ENCODE results near the gene TXNRD2.

TXNRD2 gene

DNA sequence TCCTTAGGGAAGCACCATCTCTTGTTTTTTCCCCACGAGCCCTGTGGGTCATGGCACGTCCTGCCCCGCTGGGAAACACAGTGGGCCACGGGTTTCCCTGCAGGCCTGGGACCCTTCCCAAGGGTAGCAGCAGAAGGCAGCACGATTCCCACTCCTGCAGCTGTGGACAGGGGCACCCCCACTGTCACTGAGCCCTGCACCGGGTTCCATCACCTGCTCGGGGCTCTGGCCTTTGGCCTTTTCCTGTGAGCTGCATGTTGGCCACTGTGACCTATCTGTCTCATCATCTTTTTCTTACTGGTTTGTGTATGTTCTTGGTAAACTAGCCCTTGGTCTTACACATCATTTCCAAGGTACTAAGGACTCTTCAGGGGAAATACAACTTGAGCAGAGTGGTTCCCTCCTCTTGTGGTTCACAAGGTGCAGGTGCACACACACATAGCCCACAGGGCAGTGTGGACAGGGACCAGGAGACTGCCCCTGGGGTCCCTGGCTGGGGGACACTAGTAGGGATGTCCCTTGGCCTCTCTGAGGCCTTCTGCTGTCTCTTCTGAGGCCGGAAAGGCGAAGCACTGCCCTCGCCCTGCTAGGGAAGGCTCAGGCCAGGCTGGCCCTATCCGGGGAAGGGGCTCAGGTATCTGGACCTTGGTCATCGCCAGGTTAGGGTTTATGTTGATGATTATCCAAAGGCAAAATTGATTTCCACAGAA, 19.0 kb upstream of the TXNRD2 start:
- Histone ChIP-seq H3K27me3 (ENCODE audit: control insufficient read depth in 5 of 5, insufficient read depth in 4 of 5, low read length in 5 of 5) (no peaks in the 10 kb centered on the region), H3K27ac (ENCODE audit: low read depth, low read length) (no peak overlapping the region), H3K9me3 (ENCODE audit: control insufficient read depth in 5 of 5, low read length in 5 of 5) (no peaks in the 10 kb centered on the region), H3K4me3 (ENCODE audit: low read depth in 1 of 5, low read length in 5 of 5) (no peak overlapping the region), H3K4me1 (ENCODE audit: control insufficient read depth in 5 of 5, insufficient read depth in 5 of 5, low read length in 5 of 5) (peaks cover 2 to 38% (median 20%) of the 10 kb centered on the region in 5 donors), H3K36me3 (ENCODE audit: control insufficient read depth in 5 of 5, insufficient read depth in 5 of 5, low read length in 5 of 5) (peaks cover 0 to 36% (median 17%) of the 10 kb centered on the region in 5 donors), H3K9ac (ENCODE audit: low read length in 5 of 5) (no peak overlapping the region)

DNA sequence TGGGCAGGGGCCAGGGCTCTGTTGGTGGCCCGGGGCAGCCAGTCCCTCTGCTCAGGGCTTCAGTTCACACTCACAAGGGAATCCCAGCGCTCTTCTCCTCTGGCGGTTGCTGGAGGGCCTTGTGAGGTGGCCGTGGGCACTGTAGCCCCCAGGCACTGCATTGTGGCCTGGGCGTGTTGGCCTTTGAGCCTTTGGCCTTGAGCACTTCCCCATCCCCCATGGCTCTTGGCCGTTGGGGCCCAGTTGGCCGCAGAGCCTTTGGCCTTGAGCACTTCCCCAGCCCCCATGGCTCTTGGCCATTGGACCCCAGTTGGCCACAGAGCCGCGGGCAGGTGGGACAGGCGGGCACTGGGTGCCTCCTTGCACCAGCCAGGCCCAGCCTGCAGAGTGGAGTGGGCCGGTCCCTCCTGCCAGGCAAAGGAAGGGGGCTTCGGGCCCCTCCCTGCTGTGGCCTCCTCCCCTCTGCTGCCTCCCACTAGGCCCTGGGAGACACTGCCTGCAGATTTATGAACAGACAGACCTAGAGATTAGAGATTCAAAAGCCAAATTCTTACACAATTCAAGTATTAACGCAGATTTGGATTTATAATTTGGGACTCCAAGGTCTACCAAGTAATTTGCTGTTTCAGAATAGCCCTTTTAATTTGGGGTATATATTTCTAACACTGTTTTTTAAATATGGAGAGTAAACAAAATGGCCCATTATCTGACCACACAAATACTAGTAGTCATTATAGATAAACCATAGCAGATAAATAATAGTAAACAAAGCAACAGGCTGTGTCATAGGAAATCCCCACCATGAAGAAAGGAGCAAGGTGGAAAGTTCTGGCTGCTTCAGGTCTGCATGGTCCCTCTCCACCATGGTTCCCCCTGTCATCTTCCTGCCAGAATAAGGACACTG, 18.2 kb upstream of the TXNRD2 start:
- Histone ChIP-seq H3K4me1 (ENCODE audit: control insufficient read depth in 5 of 5, insufficient read depth in 5 of 5, low read length in 5 of 5) (peaks cover 2 to 38% (median 20%) of the 10 kb centered on the region in 5 donors), H3K9ac (ENCODE audit: low read length in 5 of 5) (peak overlapping the region in 1 of 5 donors; percentile 31), H3K27ac (ENCODE audit: low read depth, low read length) (no peak overlapping the region), H3K9me3 (ENCODE audit: control insufficient read depth in 5 of 5, low read length in 5 of 5) (no peaks in the 10 kb centered on the region), H3K27me3 (ENCODE audit: control insufficient read depth in 5 of 5, insufficient read depth in 4 of 5, low read length in 5 of 5) (no peaks in the 10 kb centered on the region), H3K36me3 (ENCODE audit: control insufficient read depth in 5 of 5, insufficient read depth in 5 of 5, low read length in 5 of 5) (peaks cover 0 to 29% (median 14%) of the 10 kb centered on the region in 5 donors), H3K4me3 (ENCODE audit: low read depth in 1 of 5, low read length in 5 of 5) (peak overlapping the region in 1 of 5 donors; percentile 7)

GRCh38 chr22:19959043-19959586, 17.5 kb upstream of the TXNRD2 start:
- H3K36me3 ChIP-seq (ENCODE audit: control insufficient read depth in 5 of 5, insufficient read depth in 5 of 5, low read length in 5 of 5): peaks cover 0 to 22% (median 7%) of the 10 kb centered on the region in 5 donors
- peaks cover 2 to 38% (median 20%) of the 10 kb centered on the region in 5 donors for H3K4me1 ChIP-seq (ENCODE audit: control insufficient read depth in 5 of 5, insufficient read depth in 5 of 5, low read length in 5 of 5)
- no peaks in the 10 kb centered on the region for H3K9me3 ChIP-seq (ENCODE audit: control insufficient read depth in 5 of 5, low read length in 5 of 5)
- no peak overlapping the region for H3K27ac ChIP-seq (ENCODE audit: low read depth, low read length)
- no peaks in the 10 kb centered on the region for H3K27me3 ChIP-seq (ENCODE audit: control insufficient read depth in 5 of 5, insufficient read depth in 4 of 5, low read length in 5 of 5)
- H3K9ac ChIP-seq (ENCODE audit: low read length in 5 of 5): peak overlapping the region in 1 of 5 donors; percentile 31
- H3K4me3 ChIP-seq (ENCODE audit: low read depth in 1 of 5, low read length in 5 of 5): peak overlapping the region in 3 of 5 donors; percentile 8 to 43 (median 36)

GRCh38 chr22:19958083-19959042, 16.7 kb upstream of the TXNRD2 start:
- Histone ChIP-seq H3K36me3 (ENCODE audit: control insufficient read depth in 5 of 5, insufficient read depth in 5 of 5, low read length in 5 of 5) (peaks cover 0 to 15% (median under 1%) of the 10 kb centered on the region in 5 donors), H3K9ac (ENCODE audit: low read length in 5 of 5) (peak overlapping the region in 1 of 5 donors; percentile 31), H3K4me1 (ENCODE audit: control insufficient read depth in 5 of 5, insufficient read depth in 5 of 5, low read length in 5 of 5) (peaks cover 2 to 44% (median 25%) of the 10 kb centered on the region in 5 donors), H3K27me3 (ENCODE audit: control insufficient read depth in 5 of 5, insufficient read depth in 4 of 5, low read length in 5 of 5) (no peaks in the 10 kb centered on the region), H3K4me3 (ENCODE audit: low read depth in 1 of 5, low read length in 5 of 5) (peak overlapping the region in 3 of 5 donors; percentile 8 to 43 (median 36)), H3K9me3 (ENCODE audit: control insufficient read depth in 5 of 5, low read length in 5 of 5) (no peaks in the 10 kb centered on the region), H3K27ac (ENCODE audit: low read depth, low read length) (no peak overlapping the region)

DNA sequence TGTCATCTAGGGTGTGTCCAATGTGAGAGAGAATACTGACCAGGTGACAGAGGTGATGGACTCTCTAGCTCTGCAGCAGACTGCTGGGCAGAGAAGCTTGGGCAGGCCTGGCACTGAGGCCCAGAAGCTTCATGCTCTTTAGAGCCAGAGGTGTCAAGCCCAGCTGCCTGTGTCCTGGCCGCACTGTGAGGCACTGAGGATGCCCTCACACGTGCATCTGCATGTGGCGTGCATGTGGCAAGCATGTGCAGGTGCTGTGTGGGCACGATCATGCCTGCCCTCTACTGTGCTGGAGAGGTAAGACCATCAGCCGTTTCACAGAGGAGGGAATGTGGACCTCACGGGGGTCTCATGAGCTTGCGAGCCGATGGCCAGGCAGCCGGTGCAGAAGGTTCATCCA, 15.8 kb upstream of the TXNRD2 start:
- Histone ChIP-seq H3K9me3 (ENCODE audit: control insufficient read depth in 5 of 5, low read length in 5 of 5) (no peaks in the 10 kb centered on the region), H3K27me3 (ENCODE audit: control insufficient read depth in 5 of 5, insufficient read depth in 4 of 5, low read length in 5 of 5) (no peaks in the 10 kb centered on the region), H3K4me1 (ENCODE audit: control insufficient read depth in 5 of 5, insufficient read depth in 5 of 5, low read length in 5 of 5) (peaks cover 2 to 45% (median 25%) of the 10 kb centered on the region in 5 donors), H3K9ac (ENCODE audit: low read length in 5 of 5) (no peak overlapping the region), H3K4me3 (ENCODE audit: low read depth in 1 of 5, low read length in 5 of 5) (no peak overlapping the region), H3K27ac (ENCODE audit: low read depth, low read length) (no peak overlapping the region), H3K36me3 (ENCODE audit: control insufficient read depth in 5 of 5, insufficient read depth in 5 of 5, low read length in 5 of 5) (peaks cover 0 to 12% (median 0%) of the 10 kb centered on the region in 5 donors)

- Histone ChIP-seq H3K9me3 (ENCODE audit: control insufficient read depth in 5 of 5, low read length in 5 of 5) (no peaks in the 10 kb centered on the region), H3K9ac (ENCODE audit: low read length in 5 of 5) (no peak overlapping the region), H3K4me1 (ENCODE audit: control insufficient read depth in 5 of 5, insufficient read depth in 5 of 5, low read length in 5 of 5) (peaks cover 0 to 30% (median 24%) of the 10 kb centered on the region in 5 donors), H3K4me3 (ENCODE audit: low read depth in 1 of 5, low read length in 5 of 5) (no peak overlapping the region), H3K27ac (ENCODE audit: low read depth, low read length) (no peak overlapping the region), H3K27me3 (ENCODE audit: control insufficient read depth in 5 of 5, insufficient read depth in 4 of 5, low read length in 5 of 5) (no peaks in the 10 kb centered on the region), H3K36me3 (ENCODE audit: control insufficient read depth in 5 of 5, insufficient read depth in 5 of 5, low read length in 5 of 5) (peaks cover 0 to 5% (median 3%) of the 10 kb centered on the region in 5 donors)
These were observed 13.9 kb upstream of the TXNRD2 start for GRCh38 chr22:19955241-19956128.

- peaks cover 0 to 4% (median 3%) of the 10 kb centered on the region in 5 donors for H3K36me3 ChIP-seq (ENCODE audit: control insufficient read depth in 5 of 5, insufficient read depth in 5 of 5, low read length in 5 of 5)
- H3K9me3 ChIP-seq (ENCODE audit: control insufficient read depth in 5 of 5, low read length in 5 of 5): no peaks in the 10 kb centered on the region
- no peaks in the 10 kb centered on the region for H3K27me3 ChIP-seq (ENCODE audit: control insufficient read depth in 5 of 5, insufficient read depth in 4 of 5, low read length in 5 of 5)
- H3K4me3 ChIP-seq (ENCODE audit: low read depth in 1 of 5, low read length in 5 of 5): no peak overlapping the region
- no peak overlapping the region for H3K9ac ChIP-seq (ENCODE audit: low read length in 5 of 5)
- H3K4me1 ChIP-seq (ENCODE audit: control insufficient read depth in 5 of 5, insufficient read depth in 5 of 5, low read length in 5 of 5): peaks cover 5 to 19% (median 16%) of the 10 kb centered on the region in 5 donors
- H3K27ac ChIP-seq (ENCODE audit: low read depth, low read length): no peak overlapping the region
These were observed 9.7 kb upstream of the TXNRD2 start for GRCh38 chr22:19951346-19951745.

- H3K4me3 ChIP-seq (ENCODE audit: low read depth in 1 of 5, low read length in 5 of 5): peak overlapping the region in 1 of 5 donors; percentile 63
- H3K36me3 ChIP-seq (ENCODE audit: control insufficient read depth in 5 of 5, insufficient read depth in 5 of 5, low read length in 5 of 5): peaks cover 0 to 4% (median 3%) of the 10 kb centered on the region in 5 donors
- no peaks in the 10 kb centered on the region for H3K27me3 ChIP-seq (ENCODE audit: control insufficient read depth in 5 of 5, insufficient read depth in 4 of 5, low read length in 5 of 5)
- no peaks in the 10 kb centered on the region for H3K9me3 ChIP-seq (ENCODE audit: control insufficient read depth in 5 of 5, low read length in 5 of 5)
- H3K4me1 ChIP-seq (ENCODE audit: control insufficient read depth in 5 of 5, insufficient read depth in 5 of 5, low read length in 5 of 5): peaks cover 5 to 23% (median 18%) of the 10 kb centered on the region in 5 donors
- no peak overlapping the region for H3K9ac ChIP-seq (ENCODE audit: low read length in 5 of 5)
- H3K27ac ChIP-seq (ENCODE audit: low read depth, low read length): no peak overlapping the region
These were observed 6.6 kb upstream of the TXNRD2 start for GRCh38 chr22:19948057-19948760.
